Measurements from ENCODE around the gene NTM. TPM values are rescaled to one million over a fixed set of nuclear protein-coding genes. Genes with fewer than 3 reads are reported as not detected.

Gene NTM
- total and polyA plus RNA-seq, 2 of the 8 experiments (the other 6 are each of a cell fraction or from before 2014, with no cell fraction given) = 13.4 to 20.0 TPM

GRCh38 chr11:132168344-132168981 is 798.0 kb downstream of the NTM start:
- Histone ChIP-seq H3K9ac (replicated peaks in 1 of 4; ENCODE audit: extremely low read depth in 1 of 4, low read depth in 3 of 4, low read length in 3 of 4) (no peak overlapping the region), H4K91ac (replicated peaks; ENCODE audit: insufficient read length, low read length) (no peak overlapping the region), H3K79me2 (ENCODE audit: control insufficient read depth in 1 of 2, insufficient read depth in 2 of 2, low read length in 2 of 2) (no peaks in the 10 kb centered on the region), H3K14ac (ENCODE audit: insufficient read length) (no peak overlapping the region), H3K56ac (replicated peaks; ENCODE audit: insufficient read length, low read depth, low read length) (no peak overlapping the region), H3K27me3 (replicated peaks in 1 of 4; ENCODE audit: control insufficient read depth in 3 of 4, extremely low read depth in 1 of 4, insufficient read depth in 3 of 4, low read length in 3 of 4) (no peaks in the 10 kb centered on the region), H2AK5ac (ENCODE audit: low read depth, low read length) (no peak overlapping the region), H3K23ac (ENCODE audit: insufficient read length) (no peak overlapping the region), H4K8ac (ENCODE audit: extremely low read depth, insufficient read depth, low read length) (no peak overlapping the region), H2BK5ac (ENCODE audit: low read depth, low read length) (no peak overlapping the region), H3K4ac (replicated peaks; ENCODE audit: insufficient read length, low read depth, low read length) (no peak overlapping the region), H3K23me2 (ENCODE audit: low read depth, low read length) (no peaks in the 10 kb centered on the region), H3K79me1 (ENCODE audit: low read depth, low read length) (no peaks in the 10 kb centered on the region), H3K4me1 (replicated peaks in 1 of 4; ENCODE audit: control insufficient read depth in 3 of 4, insufficient read depth in 4 of 4, low read length in 3 of 4) (no peaks in the 10 kb centered on the region), H3K4me2 (ENCODE audit: insufficient read depth in 1 of 2, low read depth in 2 of 2, low read length in 2 of 2) (no peak overlapping the region), H2BK15ac (ENCODE audit: low read length) (no peak overlapping the region), H4K20me1 (replicated peaks in 1 of 2; ENCODE audit: control insufficient read depth in 1 of 2, insufficient read depth in 2 of 2, low read length in 2 of 2) (no peaks in the 10 kb centered on the region), H3K27ac (ENCODE audit: low read depth, low read length) (no peak overlapping the region), H4K5ac (ENCODE audit: insufficient read length, low read depth, low read length) (no peak overlapping the region), H2AFZ (ENCODE audit: low read length) (no peak overlapping the region), H2BK20ac (ENCODE audit: low read length) (no peak overlapping the region), H3K36me3 (ENCODE audit: control insufficient read depth in 2 of 4, insufficient read depth in 4 of 4, low read length in 3 of 4) (no peaks in the 10 kb centered on the region), H2BK12ac (ENCODE audit: low read depth, low read length) (no peak overlapping the region), H3K18ac (ENCODE audit: extremely low read depth, low read length) (no peak overlapping the region), H2BK120ac (replicated peaks; ENCODE audit: low read depth, low read length) (no peak overlapping the region), H3K4me3 (ENCODE audit: extremely low read depth in 1 of 4, insufficient read depth in 2 of 4, low read depth in 3 of 4, low read length in 4 of 4) (no peak overlapping the region), H3K9me3 (ENCODE audit: insufficient read depth in 2 of 2, low read depth in 1 of 2, low read length in 1 of 2) (no peaks in the 10 kb centered on the region)
- no peak for FAIRE-seq
- CTCF ChIA-PET (ENCODE audit: partially characterized antibody) = interaction anchor here (1.6 to 2.8 kb wide), 3 partner anchors 10 to 19 kb away, joined by 3 to 15 read pairs (median 5); no protein-coding TSS in a partner anchor
- DNase-seq (ENCODE audit: low read depth in 1 of 2, low spot score in 2 of 2) = no peak
- 93% methylated on average over 3 of the region's 3 CpGs; no CpG with 5 or more reads in 1 of the 2 experiments for WGBS, 2 experiments (ENCODE audit: extremely low coverage in 1 of 2, insufficient coverage in 1 of 2, insufficient read length in 1 of 2, insufficient replicate concordance in 2 of 2, low coverage in 1 of 2, low lambda C conversion rate in 2 of 2, missing lambda C conversion rate in 1 of 2)
- POLR2A ChIA-PET (ENCODE audit: partially characterized antibody) = no interaction called here
- no peak for TF ChIP-seq NANOG (IDR thresholded peaks at IDR 0.05; ENCODE audit: insufficient read depth, low read depth, low read length, poor library complexity, severe bottlenecking)
- no peak for TF ChIP-seq CTBP2 (IDR thresholded peaks at IDR 0.05; ENCODE audit: borderline replicate concordance, insufficient read depth, insufficient read length, low read length)
- no peak for TF ChIP-seq PHF8 (conservative IDR thresholded peaks at IDR 0.05; ENCODE audit: low read depth, low read length)
- no peak for TF ChIP-seq SIN3A (conservative IDR thresholded peaks at IDR 0.05 in 1 of 2, IDR thresholded peaks at IDR 0.05 in 1 of 2; ENCODE audit: low read depth in 1 of 2, low read length in 2 of 2)
- TF ChIP-seq KDM4A (IDR thresholded peaks at IDR 0.05; ENCODE audit: low read depth, low read length, severe bottlenecking) = no peak
- TF ChIP-seq ZNF274 (IDR thresholded peaks at IDR 0.05; ENCODE audit: borderline replicate concordance, extremely low read depth, low read length) = no peak
- TF ChIP-seq FOSL1 (IDR thresholded peaks at IDR 0.05; ENCODE audit: insufficient read depth, low read depth, low read length) = no peak
- TF ChIP-seq BCL11A (IDR thresholded peaks at IDR 0.05; ENCODE audit: low read depth in 2 of 2, low read length in 2 of 2) = no peak
- no peak for TF ChIP-seq SUZ12 (IDR thresholded peaks at IDR 0.05; ENCODE audit: low read length)
- TF ChIP-seq NRF1 (IDR thresholded peaks at IDR 0.05; ENCODE audit: low read depth, low read length) = no peak
- no peak for TF ChIP-seq MAX (IDR thresholded peaks at IDR 0.05)
- no peak for TF ChIP-seq TEAD4 (IDR thresholded peaks at IDR 0.05; ENCODE audit: low read depth, low read length)
